Retinal pigment epithelial cell (primary cell): ENCODE data around the gene ARRDC2.
"Not testable (repeated sequence)": the region's sequence is repeated elsewhere in the genome, so short reads cannot be mapped to it uniquely, and the experiment has no call there.

ENCODE experiments used
- DNase-seq: peaks from one replicate; pipeline ENCODE4 v3.0.0-alpha.2; 2010; ENCODE audit warnings: low read depth
- H3K4me3 ChIP-seq: 2 replicates; pipeline ENCODE4 v1.5.1; 2011; ENCODE audit warnings: mild to moderate bottlenecking, low read length, control low read depth, moderate library complexity
- TF ChIP-seq, protein P1 (sequence below): conservative IDR thresholded peaks from 2 replicates; pipeline ENCODE4 v1.5.1; 2011; ENCODE audit warnings: low read depth, low read length, control low read depth, inconsistent platforms

The ARRDC2 gene

DNA sequence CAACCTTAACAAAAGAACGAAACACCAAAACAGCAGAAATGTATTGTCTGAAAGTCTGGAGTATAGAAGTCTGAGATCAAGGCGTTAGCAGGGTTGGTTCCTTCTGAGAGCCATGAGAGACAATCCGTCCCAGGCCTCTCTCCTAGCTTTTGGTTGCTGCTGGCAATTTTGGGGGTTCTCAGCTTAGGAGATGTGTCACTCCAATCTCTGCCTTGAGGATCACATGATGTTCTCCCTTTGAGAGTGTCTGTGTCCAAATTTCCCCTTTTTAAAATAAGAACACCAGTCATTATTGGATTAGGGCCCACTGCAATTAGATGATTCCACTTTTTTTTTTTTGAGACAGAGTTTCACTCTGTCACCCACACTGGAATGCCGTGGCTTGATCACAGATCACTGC, 30.9 kb upstream of the ARRDC2 start:
- TF ChIP-seq, protein P1, sequence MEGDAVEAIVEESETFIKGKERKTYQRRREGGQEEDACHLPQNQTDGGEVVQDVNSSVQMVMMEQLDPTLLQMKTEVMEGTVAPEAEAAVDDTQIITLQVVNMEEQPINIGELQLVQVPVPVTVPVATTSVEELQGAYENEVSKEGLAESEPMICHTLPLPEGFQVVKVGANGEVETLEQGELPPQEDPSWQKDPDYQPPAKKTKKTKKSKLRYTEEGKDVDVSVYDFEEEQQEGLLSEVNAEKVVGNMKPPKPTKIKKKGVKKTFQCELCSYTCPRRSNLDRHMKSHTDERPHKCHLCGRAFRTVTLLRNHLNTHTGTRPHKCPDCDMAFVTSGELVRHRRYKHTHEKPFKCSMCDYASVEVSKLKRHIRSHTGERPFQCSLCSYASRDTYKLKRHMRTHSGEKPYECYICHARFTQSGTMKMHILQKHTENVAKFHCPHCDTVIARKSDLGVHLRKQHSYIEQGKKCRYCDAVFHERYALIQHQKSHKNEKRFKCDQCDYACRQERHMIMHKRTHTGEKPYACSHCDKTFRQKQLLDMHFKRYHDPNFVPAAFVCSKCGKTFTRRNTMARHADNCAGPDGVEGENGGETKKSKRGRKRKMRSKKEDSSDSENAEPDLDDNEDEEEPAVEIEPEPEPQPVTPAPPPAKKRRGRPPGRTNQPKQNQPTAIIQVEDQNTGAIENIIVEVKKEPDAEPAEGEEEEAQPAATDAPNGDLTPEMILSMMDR, result no peak
- DNase-seq, result no peak
- H3K4me3 ChIP-seq, result no peak overlapping the region

DNA sequence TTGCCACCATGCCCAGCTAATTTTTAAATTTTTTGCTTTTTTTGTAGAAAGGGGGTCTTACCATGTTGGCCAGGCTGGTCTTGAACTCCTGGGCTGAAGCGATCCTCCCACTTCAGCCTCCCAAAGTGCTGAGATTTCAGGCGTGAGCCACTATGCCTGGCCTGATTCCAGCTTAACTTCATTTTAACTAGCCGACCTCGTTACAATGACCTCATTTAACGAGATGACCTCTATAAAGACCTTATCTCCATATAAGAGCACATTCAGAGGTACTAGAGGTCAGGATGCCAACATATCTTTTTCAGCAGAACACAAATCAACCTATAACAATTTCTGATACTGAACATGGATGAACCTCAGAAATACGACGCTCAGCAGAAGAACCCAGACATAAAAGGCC, 30.5 kb upstream of the ARRDC2 start:
- no peak overlapping the region for H3K4me3 ChIP-seq
- no peak for DNase-seq
- TF ChIP-seq, protein P1, result no peak

DNA sequence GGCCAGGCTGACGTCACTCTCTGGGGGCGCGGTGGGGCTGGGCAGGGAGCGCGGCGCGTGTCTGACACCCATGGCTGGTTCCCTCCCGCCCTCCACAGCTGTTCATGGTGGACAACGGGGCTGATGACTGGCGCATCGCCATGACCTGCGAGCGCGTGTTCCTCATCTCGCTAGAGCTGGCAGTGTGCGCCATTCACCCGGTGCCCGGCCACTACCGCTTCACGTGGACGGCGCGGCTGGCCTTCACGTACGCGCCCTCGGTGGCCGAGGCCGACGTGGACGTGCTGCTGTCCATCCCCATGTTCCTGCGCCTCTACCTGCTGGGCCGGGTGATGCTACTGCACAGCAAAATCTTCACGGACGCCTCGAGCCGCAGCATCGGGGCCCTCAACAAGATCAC, 26.4 kb upstream of the ARRDC2 start:
- TF ChIP-seq, protein P1, result no peak
- no peak for DNase-seq
- H3K4me3 ChIP-seq, result no peak overlapping the region

DNA sequence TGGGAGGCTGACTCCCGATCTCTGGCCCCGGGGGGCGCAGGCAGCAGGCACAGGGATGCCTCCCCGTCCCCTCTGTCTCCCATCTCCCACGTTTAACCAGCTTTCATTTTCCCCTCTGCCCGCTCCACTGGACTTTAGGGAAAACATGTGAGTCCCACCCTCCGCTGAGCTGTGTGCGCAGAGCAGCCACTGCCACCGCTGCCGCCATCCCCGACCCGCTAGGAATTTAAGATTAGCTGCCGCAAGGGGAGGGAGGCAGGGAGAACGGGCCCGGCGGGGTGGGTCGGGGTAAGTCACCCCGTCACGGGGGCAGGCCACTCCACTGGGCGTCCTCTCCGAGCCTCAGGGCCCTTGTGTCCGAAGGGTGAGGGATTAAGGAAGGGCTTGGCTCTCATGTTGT, 25.5 kb upstream of the ARRDC2 start:
- DNase-seq, result peak; percentile 23
- H3K4me3 ChIP-seq, result peak overlapping the region; percentile 15
- TF ChIP-seq, protein P1, result no peak

DNA sequence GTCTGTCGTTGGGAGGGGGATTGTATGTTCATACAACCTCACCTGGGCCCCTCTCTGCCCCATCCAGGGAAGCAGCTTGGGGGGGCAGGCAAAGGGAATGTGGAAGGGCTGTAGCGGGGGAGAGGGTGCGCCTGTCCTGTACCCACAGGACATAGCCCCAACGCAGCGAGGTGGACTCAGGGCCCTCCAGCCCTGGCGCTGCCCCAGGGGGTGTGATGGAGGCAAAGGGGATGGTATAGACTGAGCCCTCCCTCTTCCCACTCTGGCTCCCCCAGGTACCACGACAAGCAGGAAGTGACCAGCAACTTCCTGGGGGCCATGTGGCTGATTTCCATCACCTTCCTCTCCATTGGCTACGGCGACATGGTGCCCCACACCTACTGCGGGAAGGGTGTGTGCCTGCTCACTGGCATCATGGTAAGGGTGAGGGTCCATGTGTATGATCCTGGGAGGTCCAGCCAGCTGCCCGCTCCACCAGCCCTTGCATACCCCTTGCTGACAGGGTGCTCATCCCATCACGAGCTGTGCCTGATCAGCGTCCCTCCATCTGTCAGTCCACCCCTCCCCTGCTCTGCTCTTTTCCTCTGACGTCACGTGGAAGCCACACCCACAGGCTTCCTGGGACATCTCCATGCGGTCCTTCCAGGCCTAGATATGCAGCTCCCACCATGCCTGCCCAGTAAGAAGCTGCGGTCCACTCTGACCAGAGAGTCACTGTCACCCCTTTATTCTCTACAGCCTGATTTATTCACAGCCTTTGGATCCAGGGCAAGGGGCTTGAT, 22.7 kb upstream of the ARRDC2 start:
- TF ChIP-seq, protein P1, result no peak
- no peak overlapping the region for H3K4me3 ChIP-seq
- no peak for DNase-seq

DNA sequence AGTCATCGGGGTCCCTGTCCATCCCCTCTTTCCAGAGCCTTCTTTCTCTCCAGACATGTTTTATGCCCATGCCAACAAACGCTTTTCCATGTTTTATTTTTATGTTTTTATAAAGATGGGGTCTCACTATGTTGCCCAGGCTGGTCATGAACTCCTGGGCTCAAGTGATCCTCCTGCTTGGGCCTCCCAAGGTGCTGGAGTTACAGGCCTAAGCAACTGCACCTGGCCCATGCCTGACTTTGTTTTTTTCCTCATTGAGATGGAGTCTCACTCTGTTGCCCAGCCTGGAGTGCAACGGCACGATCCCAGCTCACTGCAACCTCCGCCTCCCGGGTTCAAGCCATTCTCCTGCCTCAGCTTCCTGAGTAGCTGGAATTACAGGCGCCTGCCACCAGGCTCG, 21.4 kb upstream of the ARRDC2 start:
- H3K4me3 ChIP-seq, DNase-seq: not testable (repeated sequence)

DNA sequence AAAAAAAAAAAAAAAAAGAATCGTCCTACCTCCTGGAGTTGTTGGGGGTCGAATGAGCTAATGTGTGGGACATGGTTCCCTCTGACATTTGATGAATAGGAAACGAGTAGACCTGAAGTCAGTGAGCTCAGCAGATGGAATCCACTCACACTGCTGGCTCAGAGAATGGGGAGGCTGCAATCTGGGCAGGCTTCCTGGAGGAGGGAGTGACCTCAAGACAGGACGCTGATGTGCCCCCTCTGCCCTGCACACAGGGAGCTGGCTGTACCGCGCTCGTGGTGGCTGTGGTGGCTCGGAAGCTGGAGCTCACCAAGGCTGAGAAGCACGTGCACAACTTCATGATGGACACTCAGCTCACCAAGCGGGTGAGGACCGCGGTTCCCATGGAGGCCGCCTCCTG, 19.8 kb upstream of the ARRDC2 start:
- DNase-seq, result no peak
- H3K4me3 ChIP-seq, result no peak overlapping the region
- TF ChIP-seq, protein P1, result no peak
